Suprapubic skin (tissue), 4 donors: Measurements from ENCODE around the gene TMEM191B. TPM values are rescaled to one million over a fixed set of nuclear protein-coding genes. Genes with fewer than 3 reads are reported as not detected.
"Not testable (repeated sequence)": the region's sequence is repeated elsewhere in the genome, so short reads cannot be mapped to it uniquely, and the experiment has no call there.

Experiments used
- DNase-seq, 2 donors: peaks; one replicate each; pipeline ENCODE4 v3.0.0-alpha.2; 2019; ENCODE audit warnings: low spot score in 2 of 2
- H3K27ac ChIP-seq: fragments of 200-600 bp; sonication (generic); one replicate; pipeline ENCODE4 v1.5.1; 2019
- H3K27me3 ChIP-seq: fragments of 200-600 bp; sonication (generic); one replicate; pipeline ENCODE4 v1.5.1; 2019
- H3K36me3 ChIP-seq: fragments of 200-600 bp; sonication (generic); one replicate; pipeline ENCODE4 v1.5.1; 2019
- H3K4me1 ChIP-seq: fragments of 200-600 bp; sonication (generic); one replicate; pipeline ENCODE4 v1.5.1; 2019
- H3K4me3 ChIP-seq: fragments of 200-600 bp; sonication (generic); one replicate; pipeline ENCODE4 v1.5.1; 2019; ENCODE audit warnings: mild to moderate bottlenecking
- H3K9me3 ChIP-seq: fragments of 200-600 bp; sonication (generic); one replicate; pipeline ENCODE4 v1.5.1; 2019
- WGBS: methylation state at CpG from one replicate; pipeline ENCODE4 v1.1.5; 2018; 5-methylcytosine and 5-hydroxymethylcytosine counted together
- total RNA-seq, 4 donors: library from RNA; depleted of rRNA; stranded (reverse); fragments of >200 nt; gene quantifications; one replicate each; pipeline ENCODE4 v1.1.0, GENCODE V29; 2016

Gene TMEM191B
- total RNA-seq, 4 donors from 2014 or later = 1.1 TPM; not detected in 3

- not testable (repeated sequence) for H3K27ac ChIP-seq, H3K27me3 ChIP-seq, H3K36me3 ChIP-seq, H3K4me1 ChIP-seq, H3K4me3 ChIP-seq, H3K9me3 ChIP-seq, DNase-seq
- WGBS = no CpG with 5 or more reads among the region's 13 CpGs
Observed at GRCh38 chr22:18544615-18545014, 17.0 kb downstream of the TMEM191B start.

- not testable (repeated sequence) for H3K36me3 ChIP-seq, H3K27me3 ChIP-seq, H3K9me3 ChIP-seq, H3K4me1 ChIP-seq, H3K27ac ChIP-seq, H3K4me3 ChIP-seq, DNase-seq
- WGBS = 100% methylated on average over 1 of the region's 13 CpGs
Observed at GRCh38 chr22:18549458-18550179, 22.0 kb downstream of the TMEM191B start.

- H3K27ac ChIP-seq, H3K4me1 ChIP-seq, DNase-seq, H3K36me3 ChIP-seq, H3K27me3 ChIP-seq, H3K9me3 ChIP-seq, H3K4me3 ChIP-seq: not testable (repeated sequence)
- 70% methylated on average over 2 of the region's 7 CpGs for WGBS
Observed at GRCh38 chr22:18551046-18551445, 23.4 kb downstream of the TMEM191B start.

- H3K27ac ChIP-seq, H3K4me1 ChIP-seq, H3K9me3 ChIP-seq, H3K4me3 ChIP-seq, DNase-seq, H3K36me3 ChIP-seq, H3K27me3 ChIP-seq: not testable (repeated sequence)
- no CpG with 5 or more reads among the region's 19 CpGs for WGBS
Observed at GRCh38 chr22:18552839-18553597, 25.4 kb downstream of the TMEM191B start.

- DNase-seq, H3K27ac ChIP-seq, H3K36me3 ChIP-seq, H3K4me3 ChIP-seq, H3K9me3 ChIP-seq, H3K27me3 ChIP-seq, H3K4me1 ChIP-seq: not testable (repeated sequence)
- no CpG with 5 or more reads among the region's 22 CpGs for WGBS
Observed at GRCh38 chr22:18554280-18555256, 27.0 kb downstream of the TMEM191B start.

GRCh38 chr22:18558516-18558915 lies 30.9 kb downstream of the TMEM191B start:
- DNase-seq, H3K36me3 ChIP-seq, H3K4me1 ChIP-seq, H3K4me3 ChIP-seq, H3K9me3 ChIP-seq, H3K27ac ChIP-seq, H3K27me3 ChIP-seq: not testable (repeated sequence)
- WGBS = no CpG with 5 or more reads among the region's 4 CpGs

- not testable (repeated sequence) for H3K27ac ChIP-seq, DNase-seq, H3K4me1 ChIP-seq, H3K9me3 ChIP-seq, H3K4me3 ChIP-seq, H3K36me3 ChIP-seq, H3K27me3 ChIP-seq
- no CpG with 5 or more reads among the region's 6 CpGs for WGBS
Observed at GRCh38 chr22:18558939-18559338, 31.3 kb downstream of the TMEM191B start.

GRCh38 chr22:18560099-18560974 lies 32.7 kb downstream of the TMEM191B start:
- WGBS = no CpG with 5 or more reads among the region's 16 CpGs
- H3K9me3 ChIP-seq = not testable (repeated sequence)

GRCh38 chr22:18570509-18571246 lies 43.1 kb downstream of the TMEM191B start:
- not testable (repeated sequence) for H3K36me3 ChIP-seq, H3K27ac ChIP-seq, H3K4me3 ChIP-seq, H3K9me3 ChIP-seq, DNase-seq, H3K4me1 ChIP-seq, H3K27me3 ChIP-seq
- no CpG with 5 or more reads among the region's 16 CpGs for WGBS

More at GRCh38 chr22:18560099-18560974, 32.7 kb downstream of the TMEM191B start:
- not testable (repeated sequence) for H3K27me3 ChIP-seq, DNase-seq, H3K27ac ChIP-seq, H3K4me3 ChIP-seq, H3K4me1 ChIP-seq, H3K36me3 ChIP-seq

GRCh38 chr22:18573483-18574164 lies 46.0 kb downstream of the TMEM191B start:
- peak in 1 of 2 donors; percentile 49 for DNase-seq
- H3K27ac ChIP-seq, H3K27me3 ChIP-seq, H3K9me3 ChIP-seq, H3K36me3 ChIP-seq, H3K4me3 ChIP-seq, H3K4me1 ChIP-seq: not testable (repeated sequence)
- WGBS = 62% methylated on average over 7 of the region's 10 CpGs

- not testable (repeated sequence) for H3K36me3 ChIP-seq, H3K4me1 ChIP-seq, H3K9me3 ChIP-seq, H3K27ac ChIP-seq, DNase-seq, H3K4me3 ChIP-seq, H3K27me3 ChIP-seq
- whole genome bisulfite sequencing = no CpG with 5 or more reads among the region's 13 CpGs
Observed at GRCh38 chr22:18574555-18574954, 47.0 kb downstream of the TMEM191B start.

GRCh38 chr22:18575686-18576085 lies 48.1 kb downstream of the TMEM191B start:
- not testable (repeated sequence) for H3K9me3 ChIP-seq, H3K36me3 ChIP-seq, H3K4me1 ChIP-seq, DNase-seq, H3K27ac ChIP-seq, H3K4me3 ChIP-seq, H3K27me3 ChIP-seq
- WGBS = no CpG with 5 or more reads among the region's 9 CpGs
